ENCODE measurements around the gene KCNMA1. TPM values are rescaled to one million over a fixed set of nuclear protein-coding genes. Genes with fewer than 3 reads are reported as not detected.
A peak's percentile ranks its signal among the peaks of the same experiment; 100 is the strongest.

KCNMA1 gene
- total RNA-seq, 1 donor from 2014 or later, result 15.8 TPM

DNA sequence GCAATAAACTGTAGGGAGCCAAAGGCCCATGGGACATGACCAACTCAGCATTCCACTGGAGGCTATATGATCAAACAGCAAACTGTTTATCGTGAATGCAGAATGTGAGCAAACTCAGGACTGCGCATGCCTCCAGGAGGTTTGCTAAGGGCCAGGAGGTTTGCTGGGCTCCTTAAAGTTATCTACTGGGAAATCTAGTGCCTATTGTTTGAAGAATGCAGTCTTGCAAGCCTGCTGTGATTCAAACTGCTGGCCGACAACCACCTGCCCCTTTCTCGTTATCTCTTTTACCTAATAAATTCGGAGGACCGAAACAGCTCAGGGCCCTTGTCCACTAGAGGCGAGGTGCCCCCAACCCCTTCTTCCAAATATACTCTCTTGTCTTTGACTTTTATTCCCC lies 404.1 kb downstream of the KCNMA1 start:
- FAIRE-seq (no peak), DNase-seq (ENCODE audit: low read depth) (no peak)
- TF ChIP-seq CTCF (IDR thresholded peaks at IDR 0.05; ENCODE audit: insufficient read depth, low read length, severe bottlenecking), result no peak
- Histone ChIP-seq H3K4me3 (ENCODE audit: low read depth, low read length) (no peak overlapping the region), H3K36me3 (ENCODE audit: control insufficient read depth, insufficient read depth, low read length) (no peaks in the 10 kb centered on the region), H3K27me3 (ENCODE audit: control insufficient read depth, insufficient read depth, low read length) (no peaks in the 10 kb centered on the region)

- H3K27me3 ChIP-seq (ENCODE audit: control insufficient read depth, insufficient read depth, low read length), result no peaks in the 10 kb centered on the region
- no peak for DNase-seq (ENCODE audit: low read depth)
- no peak for FAIRE-seq
- H3K4me3 ChIP-seq (ENCODE audit: low read depth, low read length), result no peak overlapping the region
- no peak for TF ChIP-seq CTCF (IDR thresholded peaks at IDR 0.05; ENCODE audit: insufficient read depth, low read length, severe bottlenecking)
- H3K36me3 ChIP-seq (ENCODE audit: control insufficient read depth, insufficient read depth, low read length), result no peaks in the 10 kb centered on the region
Measured at GRCh38 chr10:77231884-77232610, 405.6 kb downstream of the KCNMA1 start.

DNA sequence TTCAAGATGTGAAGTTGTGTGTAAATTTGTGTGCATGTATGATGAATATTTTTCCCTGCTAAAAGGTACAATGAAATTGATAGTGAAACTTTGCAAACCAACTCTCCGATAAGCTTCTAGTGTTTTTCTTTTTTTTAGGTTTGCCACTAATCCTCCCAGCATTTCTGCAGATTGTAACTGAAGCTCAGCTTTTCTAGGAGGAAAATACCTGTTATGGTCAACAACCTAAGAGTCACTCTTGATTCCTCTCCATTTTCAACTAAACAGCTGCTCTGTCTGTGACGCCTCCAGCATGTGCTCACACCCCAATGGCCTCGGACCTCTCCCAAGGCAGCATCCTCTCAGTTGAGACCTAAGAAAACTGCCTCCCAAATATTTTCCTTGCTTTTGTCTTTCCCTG lies 406.2 kb downstream of the KCNMA1 start:
- H3K4me3 ChIP-seq (ENCODE audit: low read depth, low read length), result no peak overlapping the region
- no peak for TF ChIP-seq CTCF (IDR thresholded peaks at IDR 0.05; ENCODE audit: insufficient read depth, low read length, severe bottlenecking)
- FAIRE-seq (no peak), DNase-seq (ENCODE audit: low read depth) (no peak)
- no peaks in the 10 kb centered on the region for H3K27me3 ChIP-seq (ENCODE audit: control insufficient read depth, insufficient read depth, low read length)
- no peaks in the 10 kb centered on the region for H3K36me3 ChIP-seq (ENCODE audit: control insufficient read depth, insufficient read depth, low read length)

GRCh38 chr10:77230194-77230593 lies 407.4 kb downstream of the KCNMA1 start:
- Histone ChIP-seq H3K4me3 (ENCODE audit: low read depth, low read length) (no peak overlapping the region), H3K36me3 (ENCODE audit: control insufficient read depth, insufficient read depth, low read length) (no peaks in the 10 kb centered on the region), H3K27me3 (ENCODE audit: control insufficient read depth, insufficient read depth, low read length) (no peaks in the 10 kb centered on the region)
- FAIRE-seq (no peak), DNase-seq (ENCODE audit: low read depth) (peak; percentile 50)
- TF ChIP-seq CTCF (IDR thresholded peaks at IDR 0.05; ENCODE audit: insufficient read depth, low read length, severe bottlenecking), result no peak

DNA sequence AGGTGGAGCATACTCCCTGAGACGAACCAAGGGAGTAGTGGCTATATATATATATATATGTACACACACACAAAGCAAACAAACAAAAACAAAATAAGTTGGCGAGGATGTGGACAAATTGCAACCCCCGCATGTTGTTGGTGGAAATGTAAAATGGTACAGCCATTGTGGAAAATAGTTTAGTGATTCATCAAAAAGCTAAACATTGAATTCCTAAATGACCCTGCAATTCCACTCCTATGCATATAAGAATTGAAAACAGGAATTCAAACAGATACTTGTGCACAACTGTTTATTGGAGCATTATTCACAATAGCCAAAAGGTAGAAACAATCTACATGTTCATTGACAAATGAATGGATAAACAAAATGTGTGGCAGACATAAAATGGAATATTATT lies 407.9 kb downstream of the KCNMA1 start:
- no peaks in the 10 kb centered on the region for H3K27me3 ChIP-seq (ENCODE audit: control insufficient read depth, insufficient read depth, low read length)
- DNase-seq (ENCODE audit: low read depth) (no peak), FAIRE-seq (no peak)
- H3K4me3 ChIP-seq (ENCODE audit: low read depth, low read length), result no peak overlapping the region
- H3K36me3 ChIP-seq (ENCODE audit: control insufficient read depth, insufficient read depth, low read length), result no peaks in the 10 kb centered on the region
- TF ChIP-seq CTCF (IDR thresholded peaks at IDR 0.05; ENCODE audit: insufficient read depth, low read length, severe bottlenecking), result no peak

GRCh38 chr10:77228559-77228958 lies 409.0 kb downstream of the KCNMA1 start:
- no peak for FAIRE-seq
- DNase-seq (ENCODE audit: low read depth), result no peak
- TF ChIP-seq CTCF (IDR thresholded peaks at IDR 0.05; ENCODE audit: insufficient read depth, low read length, severe bottlenecking), result no peak

More at GRCh38 chr10:77228559-77228958, 409.0 kb downstream of the KCNMA1 start:
- H3K4me3 ChIP-seq (ENCODE audit: low read depth, low read length), result no peak overlapping the region
- H3K27me3 ChIP-seq (ENCODE audit: control insufficient read depth, insufficient read depth, low read length), result no peaks in the 10 kb centered on the region
- no peaks in the 10 kb centered on the region for H3K36me3 ChIP-seq (ENCODE audit: control insufficient read depth, insufficient read depth, low read length)

Data from bronchial epithelial cell (primary cell).